Measurements from ENCODE around the gene CCNI. TPM values are rescaled to one million over a fixed set of nuclear protein-coding genes. Genes with fewer than 3 reads are reported as not detected.

The CCNI gene
- total RNA-seq, 1 experiment from 2014 or later = 213 TPM

DNA sequence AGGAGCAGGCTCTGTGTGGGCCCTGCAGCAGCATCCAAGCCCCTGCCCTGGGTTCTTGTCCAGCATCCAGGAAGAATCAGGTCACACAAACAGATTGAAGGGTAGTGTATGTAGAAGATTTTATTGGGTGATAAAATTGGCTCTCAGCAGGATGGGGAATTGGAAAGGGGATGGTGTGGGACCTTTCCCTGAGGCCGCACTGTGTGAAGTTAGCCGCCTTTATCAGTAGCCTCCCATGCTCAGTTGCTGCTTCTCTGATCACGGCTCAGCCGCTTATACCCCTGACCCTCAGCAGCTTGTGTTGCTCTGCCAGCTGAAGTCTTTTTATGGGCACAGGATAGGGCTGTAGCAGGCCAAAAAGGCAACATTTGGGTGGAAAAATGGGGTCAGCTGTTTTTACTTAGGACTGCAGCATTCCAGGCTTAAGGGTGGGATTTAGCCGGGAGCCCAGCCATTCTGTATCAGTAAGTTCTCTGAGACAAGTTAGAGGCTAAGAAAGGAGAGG lies 46.0 kb upstream of the CCNI start (continued):
- TF ChIP-seq, protein P1, sequence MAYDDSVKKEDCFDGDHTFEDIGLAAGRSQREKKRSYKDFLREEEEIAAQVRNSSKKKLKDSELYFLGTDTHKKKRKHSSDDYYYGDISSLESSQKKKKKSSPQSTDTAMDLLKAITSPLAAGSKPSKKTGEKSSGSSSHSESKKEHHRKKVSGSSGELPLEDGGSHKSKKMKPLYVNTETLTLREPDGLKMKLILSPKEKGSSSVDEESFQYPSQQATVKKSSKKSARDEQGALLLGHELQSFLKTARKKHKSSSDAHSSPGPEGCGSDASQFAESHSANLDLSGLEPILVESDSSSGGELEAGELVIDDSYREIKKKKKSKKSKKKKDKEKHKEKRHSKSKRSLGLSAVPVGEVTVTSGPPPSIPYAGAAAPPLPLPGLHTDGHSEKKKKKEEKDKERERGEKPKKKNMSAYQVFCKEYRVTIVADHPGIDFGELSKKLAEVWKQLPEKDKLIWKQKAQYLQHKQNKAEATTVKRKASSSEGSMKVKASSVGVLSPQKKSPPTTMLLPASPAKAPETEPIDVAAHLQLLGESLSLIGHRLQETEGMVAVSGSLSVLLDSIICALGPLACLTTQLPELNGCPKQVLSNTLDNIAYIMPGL (CRISPR knock-in tag; IDR thresholded peaks at IDR 0.05) = no peak
- TF ChIP-seq TEAD1 (CRISPR knock-in tag; IDR thresholded peaks at IDR 0.05) = no peak
- TF ChIP-seq FOXK1 (CRISPR knock-in tag; IDR thresholded peaks at IDR 0.05) = no peak

DNA sequence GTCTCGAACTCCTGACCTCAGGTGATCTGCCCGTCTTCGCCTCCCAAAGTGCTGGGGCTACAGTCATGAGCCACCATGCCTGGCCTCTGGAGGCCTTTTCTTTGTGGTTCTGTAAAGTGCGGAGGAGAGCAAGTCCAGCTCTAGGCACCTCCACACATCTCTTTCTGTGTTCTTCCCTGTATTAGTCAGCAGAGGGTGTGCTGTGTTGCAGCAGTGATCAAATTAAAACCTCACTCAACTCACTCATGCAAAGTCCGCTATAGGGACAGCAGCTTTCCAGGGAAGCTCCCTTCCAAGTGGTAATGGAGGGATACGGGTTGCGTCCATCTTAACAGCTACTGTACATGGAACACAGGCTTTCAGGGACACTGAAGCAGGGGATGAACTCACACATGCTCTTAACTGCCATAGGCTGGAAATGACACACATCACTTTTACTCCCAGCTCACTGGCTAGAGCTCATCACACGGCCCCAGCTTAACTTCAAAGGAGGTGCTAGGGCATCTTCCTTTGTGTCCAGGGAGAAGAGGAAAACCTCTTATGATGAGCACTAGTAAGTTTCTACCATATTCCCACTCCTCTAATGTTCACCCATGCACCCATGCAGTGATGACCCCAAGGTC lies 45.2 kb upstream of the CCNI start:
- Mint-ChIP-seq H3K27me3 (ENCODE audit: low read depth) (peaks cover 3% of the 10 kb centered on the region), H3K4me1 (peaks cover 33% of the 10 kb centered on the region), H3K36me3 (no peaks in the 10 kb centered on the region), H3K4me3 (no peak overlapping the region), H3K27ac (no peak overlapping the region), H3K9me3 (0 out of 2 replicates have a peak, but pooled peaks cover 4% of the 10 kb centered on the region)
- TF ChIP-seq, protein P2, sequence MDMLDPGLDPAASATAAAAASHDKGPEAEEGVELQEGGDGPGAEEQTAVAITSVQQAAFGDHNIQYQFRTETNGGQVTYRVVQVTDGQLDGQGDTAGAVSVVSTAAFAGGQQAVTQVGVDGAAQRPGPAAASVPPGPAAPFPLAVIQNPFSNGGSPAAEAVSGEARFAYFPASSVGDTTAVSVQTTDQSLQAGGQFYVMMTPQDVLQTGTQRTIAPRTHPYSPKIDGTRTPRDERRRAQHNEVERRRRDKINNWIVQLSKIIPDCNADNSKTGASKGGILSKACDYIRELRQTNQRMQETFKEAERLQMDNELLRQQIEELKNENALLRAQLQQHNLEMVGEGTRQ (CRISPR knock-in tag; IDR thresholded peaks at IDR 0.05) = 0 out of 2 replicates have a peak, but pooled peaks have one; percentile 8
- TF ChIP-seq SOX15 (CRISPR knock-in tag; IDR thresholded peaks at IDR 0.05) = no peak
- TF ChIP-seq, protein P3, sequence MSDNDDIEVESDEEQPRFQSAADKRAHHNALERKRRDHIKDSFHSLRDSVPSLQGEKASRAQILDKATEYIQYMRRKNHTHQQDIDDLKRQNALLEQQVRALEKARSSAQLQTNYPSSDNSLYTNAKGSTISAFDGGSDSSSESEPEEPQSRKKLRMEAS (CRISPR knock-in tag; IDR thresholded peaks at IDR 0.05) = no peak
- DNase-seq (ENCODE audit: low spot score) = no peak
- ATAC-seq = peak; percentile 90
- ChIA-PET POLR2A (interaction anchor here (1.0 to 1.4 kb wide), 3 partner anchors 35 to 45 kb away, joined by 3 to 5 read pairs (median 5); partner anchors contain the start of gene CCNG2), CTCF (interaction anchor here (0.6 to 3.7 kb wide), 15 partner anchors 11 to 330 kb away, joined by 3 to 34 read pairs (median 4); no protein-coding TSS in a partner anchor)

DNA sequence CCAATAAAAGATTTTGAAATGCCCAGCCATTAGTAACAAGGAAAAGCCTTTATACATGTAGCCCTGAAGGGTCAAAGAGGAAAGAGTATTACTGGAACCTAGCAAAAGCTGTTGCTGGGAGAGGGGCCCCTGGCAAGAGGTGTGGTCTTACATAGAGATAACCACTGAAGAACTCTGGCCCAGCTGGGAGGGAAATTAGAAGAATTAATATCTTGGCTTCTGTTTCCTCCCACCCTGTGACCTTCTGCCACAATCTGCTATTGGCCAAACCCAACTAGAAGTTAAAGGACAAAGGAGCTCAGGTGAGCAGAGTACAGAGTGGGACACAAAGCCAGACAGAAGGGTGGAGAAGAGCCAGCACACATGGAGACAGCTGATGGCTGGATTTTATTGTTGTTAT lies 41.9 kb upstream of the CCNI start:
- H3K27me3 Mint-ChIP-seq (ENCODE audit: low read depth) = peaks cover 3% of the 10 kb centered on the region
- TF ChIP-seq SMAD4 (CRISPR knock-in tag; IDR thresholded peaks at IDR 0.05) = no peak
- TF ChIP-seq CREB1 (CRISPR knock-in tag; IDR thresholded peaks at IDR 0.05) = no peak
- TF ChIP-seq, protein P4, sequence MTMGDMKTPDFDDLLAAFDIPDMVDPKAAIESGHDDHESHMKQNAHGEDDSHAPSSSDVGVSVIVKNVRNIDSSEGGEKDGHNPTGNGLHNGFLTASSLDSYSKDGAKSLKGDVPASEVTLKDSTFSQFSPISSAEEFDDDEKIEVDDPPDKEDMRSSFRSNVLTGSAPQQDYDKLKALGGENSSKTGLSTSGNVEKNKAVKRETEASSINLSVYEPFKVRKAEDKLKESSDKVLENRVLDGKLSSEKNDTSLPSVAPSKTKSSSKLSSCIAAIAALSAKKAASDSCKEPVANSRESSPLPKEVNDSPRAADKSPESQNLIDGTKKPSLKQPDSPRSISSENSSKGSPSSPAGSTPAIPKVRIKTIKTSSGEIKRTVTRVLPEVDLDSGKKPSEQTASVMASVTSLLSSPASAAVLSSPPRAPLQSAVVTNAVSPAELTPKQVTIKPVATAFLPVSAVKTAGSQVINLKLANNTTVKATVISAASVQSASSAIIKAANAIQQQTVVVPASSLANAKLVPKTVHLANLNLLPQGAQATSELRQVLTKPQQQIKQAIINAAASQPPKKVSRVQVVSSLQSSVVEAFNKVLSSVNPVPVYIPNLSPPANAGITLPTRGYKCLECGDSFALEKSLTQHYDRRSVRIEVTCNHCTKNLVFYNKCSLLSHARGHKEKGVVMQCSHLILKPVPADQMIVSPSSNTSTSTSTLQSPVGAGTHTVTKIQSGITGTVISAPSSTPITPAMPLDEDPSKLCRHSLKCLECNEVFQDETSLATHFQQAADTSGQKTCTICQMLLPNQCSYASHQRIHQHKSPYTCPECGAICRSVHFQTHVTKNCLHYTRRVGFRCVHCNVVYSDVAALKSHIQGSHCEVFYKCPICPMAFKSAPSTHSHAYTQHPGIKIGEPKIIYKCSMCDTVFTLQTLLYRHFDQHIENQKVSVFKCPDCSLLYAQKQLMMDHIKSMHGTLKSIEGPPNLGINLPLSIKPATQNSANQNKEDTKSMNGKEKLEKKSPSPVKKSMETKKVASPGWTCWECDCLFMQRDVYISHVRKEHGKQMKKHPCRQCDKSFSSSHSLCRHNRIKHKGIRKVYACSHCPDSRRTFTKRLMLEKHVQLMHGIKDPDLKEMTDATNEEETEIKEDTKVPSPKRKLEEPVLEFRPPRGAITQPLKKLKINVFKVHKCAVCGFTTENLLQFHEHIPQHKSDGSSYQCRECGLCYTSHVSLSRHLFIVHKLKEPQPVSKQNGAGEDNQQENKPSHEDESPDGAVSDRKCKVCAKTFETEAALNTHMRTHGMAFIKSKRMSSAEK (CRISPR knock-in tag; IDR thresholded peaks at IDR 0.05; ENCODE audit: borderline replicate concordance) = no peak
- TF ChIP-seq FOXP1 (CRISPR knock-in tag; IDR thresholded peaks at IDR 0.05; ENCODE audit: borderline replicate concordance) = no peak
- TF ChIP-seq NFATC4 (CRISPR knock-in tag; IDR thresholded peaks at IDR 0.05) = no peak
- no peak for TF ChIP-seq NR2C2 (CRISPR knock-in tag; IDR thresholded peaks at IDR 0.05)
- no peak for TF ChIP-seq NR3C1 (CRISPR knock-in tag; conservative IDR thresholded peaks at IDR 0.05; ENCODE audit: low read depth)
- H3K4me1 Mint-ChIP-seq = peaks cover 5% of the 10 kb centered on the region
- H3K4me3 Mint-ChIP-seq = no peak overlapping the region
- H3K9me3 Mint-ChIP-seq = 0 out of 2 replicates have a peak, but pooled peaks cover 4% of the 10 kb centered on the region
- no peak for ATAC-seq
- no peaks in the 10 kb centered on the region for H3K36me3 Mint-ChIP-seq
- no peak for DNase-seq (ENCODE audit: low spot score)
- CTCF ChIA-PET = interaction anchor here (0.6 to 1.2 kb wide), 2 partner anchors 22 to 196 kb away, joined by 3 read pairs; no protein-coding TSS in a partner anchor
- POLR2A ChIA-PET = no interaction called here
- H3K27ac Mint-ChIP-seq = no peak overlapping the region
